OCI-LY3 (cell line): ENCODE measurements around the gene SELENOW.

ENCODE experiments used
- CTCF ChIP-seq: fragments of 200-600, 300-600 bp; sonication (generic); IDR thresholded peaks from 2 replicates; pipeline ENCODE4 v1.5.1; 2014; ENCODE audit warnings: antibody characterized with exemption, low read length, low read depth
- EZH2phosphoT487 ChIP-seq: fragments of 200-600 bp; shearing (Covaris generic); IDR thresholded peaks from 2 replicates; pipeline ENCODE4 v1.6.1; 2018; ENCODE audit warnings: antibody characterized with exemption, mixed run types, low read depth

DNA sequence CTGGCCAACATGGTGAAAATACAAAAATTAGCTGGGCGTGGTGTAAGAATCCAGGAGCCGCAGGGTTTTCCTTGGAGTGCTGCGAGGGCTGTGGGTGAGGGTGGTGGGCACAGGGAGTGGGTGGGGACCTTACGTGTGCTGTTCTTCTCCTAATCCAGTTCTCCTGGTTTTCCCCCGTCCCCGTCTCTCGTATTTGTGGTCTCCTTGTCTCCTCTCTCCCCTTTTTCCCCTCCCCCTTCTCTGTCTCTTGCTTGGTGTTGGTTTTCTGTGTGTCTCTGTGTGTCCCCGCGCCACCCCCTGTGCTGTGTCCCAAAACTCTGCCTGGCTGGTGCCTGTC is 1.7 kb downstream of the SELENOW start:
- no peak for TF ChIP-seq CTCF
- no peak for TF ChIP-seq EZH2phosphoT487
